Fibroblast of pulmonary artery (primary cell): ENCODE data around the gene SIRPA.

Experiments
- DNase-seq: peaks from one replicate; pipeline ENCODE4 v3.0.0-alpha.2; 2010; ENCODE audit warnings: low read depth
- H3K4me3 ChIP-seq: replicated peaks from 2 replicates; pipeline ENCODE4 v1.5.1; 2011; ENCODE audit warnings: low read depth, mild to moderate bottlenecking, control low read depth, low read length, moderate library complexity
- TF ChIP-seq, protein P1 (sequence below): IDR thresholded peaks from 2 replicates; pipeline ENCODE4 v1.5.1; 2011; ENCODE audit warnings: mild to moderate bottlenecking, control low read depth, low read length, inconsistent platforms; ENCODE audit errors: missing control alignments

SIRPA gene

DNA sequence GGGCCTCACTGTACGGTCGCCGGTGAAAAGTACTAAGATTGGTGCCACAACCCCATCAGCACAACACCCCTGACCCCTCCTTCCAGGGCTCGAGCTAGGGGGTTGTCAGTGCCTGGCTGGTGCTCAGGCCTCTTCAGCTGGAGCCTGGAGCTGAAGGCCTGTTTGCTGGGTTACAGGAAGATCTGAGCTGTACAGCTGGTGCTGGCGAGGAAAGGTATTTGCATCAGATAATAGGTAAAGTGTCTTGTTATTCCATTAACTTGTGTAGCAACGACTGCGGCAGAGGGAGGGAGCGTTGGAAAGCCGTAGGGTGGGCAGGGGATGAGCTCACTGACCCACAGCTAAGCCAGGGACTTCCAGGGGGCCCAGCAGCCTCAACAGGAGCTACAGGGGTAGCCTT lies 15.8 kb upstream of the SIRPA start:
- TF ChIP-seq, protein P1, sequence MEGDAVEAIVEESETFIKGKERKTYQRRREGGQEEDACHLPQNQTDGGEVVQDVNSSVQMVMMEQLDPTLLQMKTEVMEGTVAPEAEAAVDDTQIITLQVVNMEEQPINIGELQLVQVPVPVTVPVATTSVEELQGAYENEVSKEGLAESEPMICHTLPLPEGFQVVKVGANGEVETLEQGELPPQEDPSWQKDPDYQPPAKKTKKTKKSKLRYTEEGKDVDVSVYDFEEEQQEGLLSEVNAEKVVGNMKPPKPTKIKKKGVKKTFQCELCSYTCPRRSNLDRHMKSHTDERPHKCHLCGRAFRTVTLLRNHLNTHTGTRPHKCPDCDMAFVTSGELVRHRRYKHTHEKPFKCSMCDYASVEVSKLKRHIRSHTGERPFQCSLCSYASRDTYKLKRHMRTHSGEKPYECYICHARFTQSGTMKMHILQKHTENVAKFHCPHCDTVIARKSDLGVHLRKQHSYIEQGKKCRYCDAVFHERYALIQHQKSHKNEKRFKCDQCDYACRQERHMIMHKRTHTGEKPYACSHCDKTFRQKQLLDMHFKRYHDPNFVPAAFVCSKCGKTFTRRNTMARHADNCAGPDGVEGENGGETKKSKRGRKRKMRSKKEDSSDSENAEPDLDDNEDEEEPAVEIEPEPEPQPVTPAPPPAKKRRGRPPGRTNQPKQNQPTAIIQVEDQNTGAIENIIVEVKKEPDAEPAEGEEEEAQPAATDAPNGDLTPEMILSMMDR, result no peak
- no peak overlapping the region for H3K4me3 ChIP-seq
- DNase-seq, result no peak

DNA sequence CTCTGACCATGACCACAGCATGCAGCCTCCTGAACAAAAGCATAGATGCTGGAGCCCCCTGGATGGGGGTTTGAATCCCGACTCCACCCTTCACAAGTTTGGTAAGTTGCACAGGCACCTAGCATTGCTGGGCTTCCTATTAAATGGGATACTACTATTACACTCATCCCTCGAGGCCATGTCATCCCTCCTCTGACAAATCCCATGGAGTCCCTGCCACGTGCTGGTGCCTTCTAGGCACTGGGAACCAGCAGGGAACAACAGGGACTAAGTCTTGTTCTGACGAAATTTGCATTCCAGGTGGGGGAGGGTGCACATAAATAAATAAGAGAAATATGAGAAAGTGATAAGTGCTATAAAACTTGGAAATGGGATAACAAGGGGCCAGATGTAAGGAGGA lies 15.3 kb upstream of the SIRPA start:
- H3K4me3 ChIP-seq, result no peak overlapping the region
- DNase-seq, result no peak
- TF ChIP-seq, protein P1, result no peak

DNA sequence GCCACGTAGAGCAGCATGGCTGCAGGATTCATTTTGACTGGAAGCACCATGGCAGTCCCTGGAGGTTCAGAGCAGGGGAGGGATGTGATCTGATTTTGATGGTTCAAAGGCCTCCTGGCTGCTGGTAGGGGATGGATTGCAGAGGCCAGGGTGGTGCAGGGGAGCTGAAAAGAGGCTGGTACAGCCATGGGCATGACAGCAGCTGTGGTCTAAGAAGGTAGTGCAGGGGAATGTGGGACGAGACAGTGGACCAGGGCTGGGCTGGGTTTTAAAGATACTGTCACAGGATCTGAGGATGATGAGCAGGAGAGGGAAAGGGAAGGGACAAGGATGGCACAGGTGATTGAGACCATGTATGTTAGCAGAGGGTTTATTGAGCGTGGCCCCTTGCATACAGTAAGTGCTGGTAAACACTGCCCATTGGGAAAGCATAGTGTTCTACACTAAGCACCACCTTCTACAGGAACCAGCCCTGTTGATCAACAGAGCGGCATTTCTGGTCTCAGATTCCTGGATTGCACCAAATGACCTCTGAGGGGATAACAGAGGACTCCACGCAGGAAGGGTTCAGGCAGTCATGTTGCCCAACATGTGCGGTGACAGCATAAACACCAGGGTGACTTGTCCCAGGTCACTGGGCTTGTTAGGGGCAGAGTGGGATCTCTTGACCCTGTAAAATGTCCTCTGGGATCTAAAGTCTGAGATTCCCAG lies 14.5 kb upstream of the SIRPA start:
- H3K4me3 ChIP-seq, result no peak overlapping the region
- TF ChIP-seq, protein P1, result no peak
- DNase-seq, result no peak

DNA sequence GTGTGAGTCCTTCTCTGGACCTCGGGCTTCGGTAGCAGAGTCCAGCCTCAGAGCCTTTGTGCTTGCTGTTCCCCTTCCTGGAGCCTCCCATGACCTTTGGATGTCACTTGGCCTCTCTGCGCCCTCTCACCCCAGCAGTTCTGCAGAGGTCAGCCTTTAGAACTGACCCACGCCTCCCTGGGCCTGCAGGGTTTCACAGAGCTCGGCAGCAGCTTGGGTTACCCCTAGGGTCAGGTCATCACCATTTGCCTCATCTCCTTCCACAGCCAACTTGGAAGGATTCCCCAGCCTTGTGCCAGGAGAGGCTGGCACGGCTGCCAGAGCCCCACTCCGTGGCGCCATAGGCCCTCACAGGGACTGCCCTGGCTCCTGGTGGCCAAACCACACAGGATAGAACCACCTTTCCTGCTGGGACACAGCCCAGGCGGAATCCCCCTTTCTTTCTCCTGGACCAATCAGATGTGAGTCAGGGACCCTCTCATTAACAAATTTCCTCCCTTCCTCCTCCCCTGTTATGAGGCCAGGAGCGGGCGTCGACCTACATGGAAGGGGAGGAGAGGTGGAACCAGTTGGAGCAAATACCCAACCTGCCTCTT lies 13.9 kb upstream of the SIRPA start:
- TF ChIP-seq, protein P1, result no peak
- no peak for DNase-seq
- H3K4me3 ChIP-seq, result no peak overlapping the region

DNA sequence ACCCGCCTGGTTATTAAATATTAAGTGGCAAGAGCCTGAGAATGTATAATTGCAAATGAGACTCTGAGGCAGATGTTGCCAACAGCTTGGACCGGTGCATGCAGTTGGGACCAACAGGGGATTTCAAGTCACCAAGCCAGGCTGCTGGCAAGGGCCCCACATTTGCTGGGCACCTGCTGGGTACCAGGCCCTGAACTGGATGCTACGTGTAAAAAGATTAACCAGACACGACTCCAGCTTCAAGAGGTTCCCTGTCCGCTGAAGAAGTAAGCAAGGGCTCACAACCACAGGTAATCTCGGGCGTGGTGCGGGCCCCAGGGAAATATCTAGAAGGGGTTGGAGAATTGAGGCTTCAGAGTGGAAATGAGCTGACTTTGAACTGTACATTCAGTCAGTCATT lies 13.2 kb upstream of the SIRPA start:
- TF ChIP-seq, protein P1, result no peak
- DNase-seq, result no peak
- no peak overlapping the region for H3K4me3 ChIP-seq

DNA sequence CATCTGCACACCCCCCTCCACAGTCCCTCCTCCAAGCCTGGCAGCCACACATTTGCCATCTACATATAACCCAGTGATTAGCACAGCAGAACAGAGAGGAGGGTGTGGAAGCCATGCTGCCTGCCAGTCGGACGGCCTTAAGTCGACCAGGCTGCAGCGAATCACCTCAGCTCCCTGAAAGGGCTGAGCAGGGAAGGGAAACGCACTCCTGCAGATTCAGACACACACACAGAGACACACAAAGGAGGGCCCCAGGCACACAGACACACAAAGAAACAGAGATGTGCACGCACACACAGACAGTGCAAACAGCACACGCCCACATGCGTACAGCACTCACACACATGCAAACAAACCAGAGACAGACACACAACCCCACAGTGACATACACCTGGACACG lies 11.2 kb upstream of the SIRPA start:
- TF ChIP-seq, protein P1, result no peak
- DNase-seq, result no peak
- no peak overlapping the region for H3K4me3 ChIP-seq

DNA sequence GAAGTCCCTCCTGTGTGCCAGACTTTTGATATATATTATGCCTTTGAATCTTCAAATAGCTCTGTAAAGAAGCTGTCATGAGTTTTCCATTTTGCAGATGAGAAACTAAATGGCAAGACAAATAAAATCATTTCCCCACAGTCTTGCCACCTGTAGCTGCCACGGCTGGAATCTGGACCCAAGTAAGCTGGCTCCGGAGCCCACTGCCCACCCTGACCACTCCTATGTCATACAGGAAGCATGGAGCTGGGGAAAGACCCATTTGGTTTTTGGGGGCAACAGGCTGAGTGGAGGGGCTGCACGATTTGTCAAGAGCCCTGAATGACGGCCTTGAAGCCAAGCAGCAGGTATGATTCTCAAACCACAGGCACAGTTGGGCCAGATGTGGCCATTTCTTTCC lies 10.0 kb upstream of the SIRPA start:
- TF ChIP-seq, protein P1, result no peak
- no peak overlapping the region for H3K4me3 ChIP-seq
- no peak for DNase-seq
